AG08396 (cell line): Measurements from ENCODE around the gene NEMP2.

Experiments used
- DNase-seq: peaks from one replicate; pipeline ENCODE4 v3.0.0; 2012; ENCODE audit warnings: low spot score, mixed read lengths

NEMP2 gene

GRCh38 chr2:190456833-190457232 is 77.7 kb downstream of the NEMP2 start:
- DNase-seq = no peak

GRCh38 chr2:190455358-190456095 is 79.0 kb downstream of the NEMP2 start:
- DNase-seq = no peak

GRCh38 chr2:190454795-190455194 is 79.7 kb downstream of the NEMP2 start:
- no peak for DNase-seq
